ENCODE measurements around the gene PMM1. TPM values are rescaled to one million over a fixed set of nuclear protein-coding genes. Genes with fewer than 3 reads are reported as not detected.

The PMM1 gene
- total RNA-seq, 1 donor from 2014 or later: 18.4 TPM

GRCh38 chr22:41528132-41528766, 61.4 kb downstream of the PMM1 start:
- Histone ChIP-seq H3K27ac (replicated peaks) (peak overlapping the region; percentile 92), H3K27me3 (ENCODE audit: low read depth) (no peaks in the 10 kb centered on the region), H3K9me3 (replicated peaks) (no peaks in the 10 kb centered on the region), H3K4me1 (peaks cover 69% of the 10 kb centered on the region), H3K4me3 (no peak overlapping the region), H3K36me3 (peaks cover 68% of the 10 kb centered on the region)
- intact Hi-C loops (cut with micrococcal nuclease): no loop called here
- DNase-seq: no peak
- TF ChIP-seq CTCF (IDR thresholded peaks at IDR 0.05; ENCODE audit: borderline replicate concordance): no peak

Other genes with a start within 250 kb of the PMM1 start
- gene TEF, start 207.9 kb downstream of the PMM1 start, total RNA-seq: 20.1 TPM
- gene TOB2, start 143.0 kb downstream of the PMM1 start, total RNA-seq: 63.6 TPM
- gene PHF5A, start 121.1 kb downstream of the PMM1 start, total RNA-seq: 23.9 TPM
- 851 TPM for gene ACO2, start 120.7 kb downstream of the PMM1 start, total RNA-seq
- 15.8 TPM for gene POLR3H, start 45.4 kb downstream of the PMM1 start, total RNA-seq
- gene CSDC2, start 28.8 kb downstream of the PMM1 start, total RNA-seq: 301 TPM
- gene DESI1, start 31.2 kb upstream of the PMM1 start, total RNA-seq: 46.2 TPM
- gene XRCC6, start 31.5 kb upstream of the PMM1 start, total RNA-seq: 155 TPM
- 197 TPM for gene SNU13, start 99.0 kb upstream of the PMM1 start, total RNA-seq
- 0.74 TPM for gene MEI1, start 109.7 kb upstream of the PMM1 start, total RNA-seq
- 3.9 TPM for gene CCDC134, start 210.8 kb upstream of the PMM1 start, total RNA-seq
- 74.5 TPM for gene SREBF2, start 243.3 kb upstream of the PMM1 start, total RNA-seq